ACC112 (cell line): ENCODE measurements around the gene LPP.
A peak's percentile ranks its signal among the peaks of the same experiment; 100 is the strongest.

Experiments used
- H2AFZ ChIP-seq: fragments of 200-600 bp; sonication (generic); one replicate; pipeline ENCODE4 v1.6.0; 2017; ENCODE audit warnings: antibody characterized with exemption, low read length; ENCODE audit not compliant: unreplicated experiment
- H3K27ac ChIP-seq: fragments of 200-600 bp; sonication (generic); 2 replicates; pipeline ENCODE4 v1.5.1; 2014; ENCODE audit warnings: low read depth, mild to moderate bottlenecking, antibody characterized with exemption, low read length, moderate library complexity
- H3K27me3 ChIP-seq: fragments of 200-600 bp; sonication (generic); 2 replicates; pipeline ENCODE4 v1.6.1; 2014; ENCODE audit warnings: mild to moderate bottlenecking, antibody characterized with exemption, low read length, moderate library complexity, mixed read lengths; ENCODE audit not compliant: insufficient read depth
- H3K36me3 ChIP-seq: fragments of 200-600 bp; sonication (generic); 2 replicates; pipeline ENCODE4 v1.6.1; 2016; ENCODE audit warnings: mild to moderate bottlenecking, antibody characterized with exemption, low read length, moderate library complexity, mixed read lengths; ENCODE audit not compliant: insufficient read depth
- H3K4me1 ChIP-seq: fragments of 200-600 bp; sonication (generic); one replicate; pipeline ENCODE4 v1.6.1; 2016; ENCODE audit warnings: low read length, mixed read lengths; ENCODE audit not compliant: insufficient read depth, unreplicated experiment, control insufficient read depth
- H3K4me3 ChIP-seq: fragments of 200-600 bp; sonication (generic); 2 replicates; pipeline ENCODE4 v1.5.1; 2014; ENCODE audit warnings: mild to moderate bottlenecking, low read depth, low read length
- H3K79me2 ChIP-seq: fragments of 200-600 bp; sonication (generic); one replicate; pipeline ENCODE4 v1.6.0; 2016; ENCODE audit warnings: low read length; ENCODE audit not compliant: control insufficient read depth, unreplicated experiment, insufficient read depth

Gene LPP

GRCh38 chr3:188220097-188220788 is 66.3 kb downstream of the LPP start:
- H3K36me3 ChIP-seq, result peaks cover 20% of the 10 kb centered on the region; the same call in 1 of the 2 replicates
- no peaks in the 10 kb centered on the region for H3K27me3 ChIP-seq
- peak overlapping the region; percentile 28; the same call in 1 of the 2 replicates for H3K4me3 ChIP-seq
- peak overlapping the region; percentile 93 for H3K27ac ChIP-seq
- H3K4me1 ChIP-seq, result peaks cover 23% of the 10 kb centered on the region
- H2AFZ ChIP-seq, result no peak overlapping the region
- peaks cover 58% of the 10 kb centered on the region for H3K79me2 ChIP-seq

DNA sequence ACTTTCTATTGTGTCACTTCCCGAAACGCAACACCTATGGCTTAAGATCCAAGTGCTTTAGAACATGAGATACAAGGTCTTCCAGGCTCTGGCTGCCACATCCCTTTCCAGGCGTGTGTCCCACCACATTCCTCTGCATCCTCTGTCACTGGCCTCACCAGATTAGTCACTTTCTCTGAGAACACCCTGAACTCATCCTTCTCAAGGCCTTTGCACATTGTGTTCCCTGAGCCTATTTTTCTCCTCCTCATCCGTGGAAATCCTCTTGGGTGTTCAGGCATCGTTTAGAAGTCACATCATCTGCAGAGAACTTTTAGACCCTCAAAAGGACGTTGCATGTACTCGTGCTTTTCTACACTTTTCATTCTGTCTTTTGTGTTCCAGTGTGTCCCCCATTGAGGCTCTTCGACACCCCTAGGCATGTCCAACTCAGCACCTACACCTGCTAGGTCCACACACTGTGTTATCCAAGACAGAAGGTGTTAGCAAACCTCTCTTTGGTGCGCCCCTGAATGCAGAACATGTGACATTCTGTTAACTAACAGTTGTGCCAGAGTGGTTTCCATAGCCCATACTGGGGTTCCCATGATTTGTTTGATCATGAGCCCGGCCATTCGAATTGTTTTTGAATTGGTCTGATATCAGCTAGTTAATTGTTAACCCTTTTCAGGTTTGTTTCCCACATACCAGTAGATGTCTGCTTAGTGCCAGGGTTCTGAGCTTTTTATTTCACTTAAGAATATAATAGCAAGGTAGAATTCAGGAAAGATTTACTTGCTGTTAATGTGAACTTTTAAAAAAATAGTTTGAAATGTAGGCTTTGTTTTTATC is 67.2 kb downstream of the LPP start:
- no peaks in the 10 kb centered on the region for H3K27me3 ChIP-seq
- no peak overlapping the region for H2AFZ ChIP-seq
- peaks cover 23% of the 10 kb centered on the region; the same call in 1 of the 2 replicates for H3K36me3 ChIP-seq
- peaks cover 23% of the 10 kb centered on the region for H3K4me1 ChIP-seq
- H3K4me3 ChIP-seq, result peak overlapping the region; percentile 34; the same call in 1 of the 2 replicates
- peaks cover 56% of the 10 kb centered on the region for H3K79me2 ChIP-seq
- peak overlapping the region; percentile 93 for H3K27ac ChIP-seq

DNA sequence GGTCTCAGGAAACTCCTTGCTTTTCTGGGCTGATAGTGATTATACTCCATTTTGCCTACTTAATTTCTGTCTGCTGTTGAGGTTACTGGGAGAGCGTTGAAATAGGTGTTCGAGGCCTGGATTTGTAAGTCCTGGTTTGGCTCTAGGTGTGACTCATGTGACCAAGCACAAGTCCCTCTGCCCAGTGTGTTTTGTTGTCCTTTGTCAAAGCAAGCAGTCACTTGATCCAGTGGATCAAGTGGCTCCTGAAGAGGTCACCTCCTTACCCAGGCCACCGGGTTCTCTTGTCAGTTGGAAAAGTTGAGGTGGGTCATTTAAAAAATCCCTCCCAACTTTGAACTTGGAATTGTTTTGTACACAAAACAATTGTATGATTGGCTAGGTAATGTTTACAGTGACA is 70.0 kb downstream of the LPP start:
- Histone ChIP-seq H3K27me3 (no peaks in the 10 kb centered on the region), H3K36me3 (peaks cover 23% of the 10 kb centered on the region; the same call in 1 of the 2 replicates), H3K4me1 (peaks cover 23% of the 10 kb centered on the region), H3K27ac (no peak overlapping the region), H2AFZ (no peak overlapping the region), H3K79me2 (peaks cover 65% of the 10 kb centered on the region), H3K4me3 (no peak overlapping the region)

DNA sequence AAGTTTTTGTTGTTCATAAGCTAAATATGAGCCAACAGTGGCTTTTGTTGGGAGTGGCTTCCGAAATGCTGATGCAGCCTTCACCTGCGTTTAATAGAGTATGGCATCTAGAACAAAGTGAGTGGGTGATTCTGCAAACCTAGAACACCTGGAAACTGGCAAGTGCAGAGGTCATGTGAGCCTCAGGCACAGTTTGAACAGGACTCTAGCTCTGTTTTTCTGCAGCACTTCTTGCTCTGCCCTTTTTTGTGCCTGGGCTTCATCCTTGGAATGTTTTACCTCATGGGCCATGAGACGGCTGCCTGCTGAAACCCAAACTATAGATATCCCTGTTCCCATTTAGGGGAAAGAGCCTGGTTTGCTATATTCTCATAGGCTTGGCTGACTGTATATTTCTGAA is 73.5 kb downstream of the LPP start:
- H3K4me3 ChIP-seq, result no peak overlapping the region
- no peak overlapping the region for H2AFZ ChIP-seq
- peaks cover 57% of the 10 kb centered on the region for H3K79me2 ChIP-seq
- peaks cover 13% of the 10 kb centered on the region for H3K4me1 ChIP-seq
- peaks cover 11% of the 10 kb centered on the region; the same call in 1 of the 2 replicates for H3K36me3 ChIP-seq
- H3K27ac ChIP-seq, result no peak overlapping the region
- no peaks in the 10 kb centered on the region for H3K27me3 ChIP-seq

- Histone ChIP-seq H3K79me2 (peaks cover 56% of the 10 kb centered on the region), H3K27ac (no peak overlapping the region), H3K36me3 (0 out of 2 replicates have a peak, but pooled peaks cover 5% of the 10 kb centered on the region), H3K27me3 (no peaks in the 10 kb centered on the region), H3K4me1 (peaks cover 29% of the 10 kb centered on the region), H3K4me3 (no peak overlapping the region), H2AFZ (no peak overlapping the region)
Observed at GRCh38 chr3:188229177-188229576, 75.2 kb downstream of the LPP start.

DNA sequence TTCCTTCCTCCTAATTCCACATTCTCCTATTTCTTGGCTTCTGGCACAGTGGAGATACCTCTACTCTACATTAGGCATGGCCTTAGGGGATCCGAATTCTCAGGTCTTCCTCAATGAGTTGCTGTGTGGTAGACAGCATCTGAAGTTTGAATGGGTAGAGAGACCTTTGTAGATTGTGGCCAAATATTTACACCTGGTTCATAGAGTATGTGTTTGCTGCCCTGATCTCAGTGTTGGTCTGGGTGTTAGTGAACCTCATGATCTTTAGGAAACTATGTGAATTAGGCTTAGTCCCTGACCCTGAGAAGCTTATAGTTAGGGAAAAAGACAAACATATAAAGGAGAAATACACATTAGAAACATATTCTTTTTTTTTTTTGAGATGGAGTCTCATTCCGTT is 75.8 kb downstream of the LPP start:
- no peaks in the 10 kb centered on the region for H3K27me3 ChIP-seq
- H3K4me1 ChIP-seq, result peaks cover 29% of the 10 kb centered on the region
- H3K4me3 ChIP-seq, result no peak overlapping the region
- H3K27ac ChIP-seq, result no peak overlapping the region
- no peak overlapping the region for H2AFZ ChIP-seq
- 0 out of 2 replicates have a peak, but pooled peaks cover 4% of the 10 kb centered on the region for H3K36me3 ChIP-seq
- peaks cover 59% of the 10 kb centered on the region for H3K79me2 ChIP-seq

DNA sequence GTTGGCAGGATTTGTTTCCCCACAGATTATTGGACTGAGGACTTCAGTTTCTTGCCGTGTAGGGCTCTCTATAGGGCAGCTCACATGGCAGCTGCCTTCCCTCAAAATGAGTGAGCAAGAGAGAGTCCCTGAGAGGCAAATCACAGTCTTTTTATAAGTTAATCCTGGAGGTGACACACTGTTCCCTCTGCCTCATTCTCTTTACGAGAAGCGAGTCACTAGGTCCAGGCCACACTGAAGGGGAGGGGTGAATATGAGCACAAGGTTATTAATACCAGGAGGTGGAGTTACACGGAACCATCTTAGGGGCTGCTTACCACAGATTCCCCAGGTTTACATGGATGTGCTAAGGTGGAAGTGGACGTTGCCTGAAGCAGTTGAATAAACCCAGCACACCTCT is 77.0 kb downstream of the LPP start:
- peak overlapping the region; percentile 54 for H3K27ac ChIP-seq

GRCh38 chr3:188231456-188231855 is 77.5 kb downstream of the LPP start:
- no peaks in the 10 kb centered on the region for H3K27me3 ChIP-seq
- H3K4me1 ChIP-seq, result peaks cover 29% of the 10 kb centered on the region
- H3K4me3 ChIP-seq, result no peak overlapping the region
- peak overlapping the region; percentile 54; the same call in 1 of the 2 replicates for H3K27ac ChIP-seq
- H2AFZ ChIP-seq, result no peak overlapping the region
- peaks cover 4% of the 10 kb centered on the region; the same call in 1 of the 2 replicates for H3K36me3 ChIP-seq
- peaks cover 66% of the 10 kb centered on the region for H3K79me2 ChIP-seq

More for the DNA sequence above, 77.0 kb downstream of the LPP start:
- Histone ChIP-seq H2AFZ (no peak overlapping the region), H3K4me1 (peaks cover 29% of the 10 kb centered on the region), H3K79me2 (peaks cover 61% of the 10 kb centered on the region), H3K4me3 (no peak overlapping the region), H3K27me3 (no peaks in the 10 kb centered on the region), H3K36me3 (peaks cover 4% of the 10 kb centered on the region; the same call in 1 of the 2 replicates)

DNA sequence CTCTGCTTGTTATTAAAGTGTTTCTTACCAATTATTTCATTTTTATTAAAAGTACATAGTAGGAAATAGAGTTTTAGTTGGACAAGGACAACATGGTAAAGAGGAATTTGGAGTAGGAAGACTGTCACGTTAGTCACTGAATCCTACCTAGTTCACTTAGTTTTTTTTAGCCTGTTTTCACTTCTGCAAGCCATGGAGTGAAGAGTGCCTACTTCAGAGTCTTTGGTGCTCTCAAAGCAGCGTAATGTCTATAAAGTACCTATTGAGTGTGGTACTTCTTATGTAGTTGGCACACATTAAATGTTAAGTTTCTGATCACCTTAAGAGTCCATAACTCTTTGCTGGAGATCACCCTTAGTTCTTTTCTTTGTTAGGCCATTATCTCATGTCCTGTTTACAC is 78.7 kb downstream of the LPP start:
- Histone ChIP-seq H3K36me3 (peaks cover 4% of the 10 kb centered on the region; the same call in 1 of the 2 replicates), H3K27ac (peak overlapping the region; percentile 45; the same call in 1 of the 2 replicates), H3K79me2 (peaks cover 70% of the 10 kb centered on the region), H3K4me1 (peaks cover 29% of the 10 kb centered on the region), H3K27me3 (no peaks in the 10 kb centered on the region), H2AFZ (no peak overlapping the region), H3K4me3 (no peak overlapping the region)

- H3K27me3 ChIP-seq, result no peaks in the 10 kb centered on the region
- H2AFZ ChIP-seq, result no peak overlapping the region
- no peak overlapping the region for H3K4me3 ChIP-seq
- peak overlapping the region; percentile 45 for H3K27ac ChIP-seq
- peaks cover 66% of the 10 kb centered on the region for H3K79me2 ChIP-seq
- H3K4me1 ChIP-seq, result peaks cover 29% of the 10 kb centered on the region
- peaks cover 4% of the 10 kb centered on the region; the same call in 1 of the 2 replicates for H3K36me3 ChIP-seq
Observed at GRCh38 chr3:188233320-188233719, 79.4 kb downstream of the LPP start.
